Measurements from ENCODE around the gene P3H2. TPM values are rescaled to one million over a fixed set of nuclear protein-coding genes. Genes with fewer than 3 reads are reported as not detected.
"Not testable (repeated sequence)": the region's sequence is repeated elsewhere in the genome, so short reads cannot be mapped to it uniquely, and the experiment has no call there.

P3H2 gene
- total and polyA plus RNA-seq, 7 donors = 0.24 to 3.4 (median 1.2) TPM

DNA sequence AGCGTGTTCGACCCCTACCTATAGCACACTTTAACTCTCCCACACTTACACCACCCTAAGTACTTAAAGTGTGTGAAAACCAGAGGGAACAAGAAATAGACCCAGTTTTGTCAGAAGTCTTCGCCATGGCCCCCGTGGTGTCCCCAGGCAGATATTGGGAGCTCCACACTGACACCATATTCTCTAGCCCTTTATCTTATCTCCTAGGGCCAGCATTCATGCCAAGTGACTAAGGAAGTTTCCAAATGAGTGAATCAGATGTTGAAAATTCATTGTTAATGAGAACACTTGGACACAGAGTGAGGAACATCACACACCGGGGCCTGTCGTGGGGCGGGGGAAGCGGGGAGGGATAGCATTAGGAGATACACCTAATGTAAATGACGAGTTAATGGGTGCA lies 31.8 kb downstream of the P3H2 start:
- Histone ChIP-seq H3K27ac (no peak overlapping the region), H3K36me3 (ENCODE audit: insufficient read depth in 1 of 2, low read depth in 1 of 2) (no peaks in the 10 kb centered on the region), H3K9me3 (no peaks in the 10 kb centered on the region), H3K4me1 (no peaks in the 10 kb centered on the region), H3K4me3 (no peak overlapping the region), H3K27me3 (ENCODE audit: insufficient read depth in 3 of 3, low read length in 2 of 3) (no peaks in the 10 kb centered on the region)
- DNase-seq (no peak), ATAC-seq (no peak)
- intact Hi-C loops (cut with DNase I) = no loop called here
- WGBS, 3 donors = 87 to 92% (median 89%) methylated on average over 9 of the region's 9 CpGs
- TF ChIP-seq, protein P1, sequence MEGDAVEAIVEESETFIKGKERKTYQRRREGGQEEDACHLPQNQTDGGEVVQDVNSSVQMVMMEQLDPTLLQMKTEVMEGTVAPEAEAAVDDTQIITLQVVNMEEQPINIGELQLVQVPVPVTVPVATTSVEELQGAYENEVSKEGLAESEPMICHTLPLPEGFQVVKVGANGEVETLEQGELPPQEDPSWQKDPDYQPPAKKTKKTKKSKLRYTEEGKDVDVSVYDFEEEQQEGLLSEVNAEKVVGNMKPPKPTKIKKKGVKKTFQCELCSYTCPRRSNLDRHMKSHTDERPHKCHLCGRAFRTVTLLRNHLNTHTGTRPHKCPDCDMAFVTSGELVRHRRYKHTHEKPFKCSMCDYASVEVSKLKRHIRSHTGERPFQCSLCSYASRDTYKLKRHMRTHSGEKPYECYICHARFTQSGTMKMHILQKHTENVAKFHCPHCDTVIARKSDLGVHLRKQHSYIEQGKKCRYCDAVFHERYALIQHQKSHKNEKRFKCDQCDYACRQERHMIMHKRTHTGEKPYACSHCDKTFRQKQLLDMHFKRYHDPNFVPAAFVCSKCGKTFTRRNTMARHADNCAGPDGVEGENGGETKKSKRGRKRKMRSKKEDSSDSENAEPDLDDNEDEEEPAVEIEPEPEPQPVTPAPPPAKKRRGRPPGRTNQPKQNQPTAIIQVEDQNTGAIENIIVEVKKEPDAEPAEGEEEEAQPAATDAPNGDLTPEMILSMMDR (IDR thresholded peaks at IDR 0.05) = no peak

DNA sequence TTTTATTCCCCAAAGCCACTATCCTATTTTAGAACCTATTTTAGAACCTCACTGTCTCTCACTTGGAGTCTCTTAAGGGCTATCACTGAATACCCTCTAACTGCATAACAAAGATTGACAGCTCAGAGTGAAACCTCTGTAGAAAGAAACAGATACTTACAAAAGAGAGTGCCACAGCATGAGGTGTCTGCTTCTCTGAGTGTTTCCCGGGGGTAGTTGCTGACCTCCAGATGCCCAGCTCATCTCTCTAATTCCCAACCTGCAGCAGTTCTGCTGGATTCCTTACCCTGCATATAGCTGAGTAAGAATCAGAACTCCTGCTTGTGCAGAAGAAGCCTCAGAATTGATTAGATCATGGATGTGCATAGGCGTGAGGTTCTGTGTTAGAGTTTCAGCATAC lies 34.5 kb downstream of the P3H2 start:
- intact Hi-C loops (cut with DNase I) = no loop called here
- H3K4me1 ChIP-seq = no peaks in the 10 kb centered on the region
- TF ChIP-seq, protein P1 (IDR thresholded peaks at IDR 0.05) = no peak
- ATAC-seq (no peak), DNase-seq (no peak)
- 68 to 80% (median 73%) methylated on average over 2 of the region's 2 CpGs for WGBS, 3 donors
- H3K36me3 ChIP-seq (ENCODE audit: insufficient read depth in 1 of 2, low read depth in 1 of 2) = no peaks in the 10 kb centered on the region
- no peak overlapping the region for H3K27ac ChIP-seq
- no peak overlapping the region for H3K4me3 ChIP-seq
- H3K27me3 ChIP-seq (ENCODE audit: insufficient read depth in 3 of 3, low read length in 2 of 3) = no peaks in the 10 kb centered on the region
- H3K9me3 ChIP-seq = no peaks in the 10 kb centered on the region

DNA sequence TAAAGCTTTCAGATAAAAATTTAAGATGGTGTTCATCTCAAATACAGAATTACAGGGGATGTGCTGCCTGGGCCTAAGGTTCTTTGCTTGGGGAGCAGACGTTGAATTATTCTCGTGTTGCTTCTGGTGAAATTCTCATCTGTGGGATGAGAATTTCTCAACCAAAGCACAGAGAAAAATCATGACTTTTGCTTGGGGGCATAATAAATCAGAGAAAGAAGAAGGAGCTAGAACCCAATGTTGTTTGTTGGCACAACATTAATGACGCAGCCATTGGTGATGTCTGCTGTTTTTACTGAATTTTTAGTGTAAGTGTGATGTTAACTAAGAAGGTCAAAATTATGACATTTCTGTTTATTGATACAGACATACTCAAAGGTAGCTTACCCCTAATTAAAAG lies 35.7 kb downstream of the P3H2 start:
- ATAC-seq = no peak
- WGBS, 3 donors = 69 to 86% (median 84%) methylated on average over 3 of the region's 3 CpGs
- Histone ChIP-seq H3K4me1 (no peaks in the 10 kb centered on the region), H3K4me3 (no peak overlapping the region), H3K27me3 (ENCODE audit: insufficient read depth in 3 of 3, low read length in 2 of 3) (no peaks in the 10 kb centered on the region), H3K36me3 (ENCODE audit: insufficient read depth in 1 of 2, low read depth in 1 of 2) (no peaks in the 10 kb centered on the region), H3K9me3 (no peaks in the 10 kb centered on the region), H3K27ac (no peak overlapping the region)
- TF ChIP-seq, protein P1 (IDR thresholded peaks at IDR 0.05) = no peak
- intact Hi-C loops (cut with DNase I) = no loop called here
- no peak for DNase-seq

DNA sequence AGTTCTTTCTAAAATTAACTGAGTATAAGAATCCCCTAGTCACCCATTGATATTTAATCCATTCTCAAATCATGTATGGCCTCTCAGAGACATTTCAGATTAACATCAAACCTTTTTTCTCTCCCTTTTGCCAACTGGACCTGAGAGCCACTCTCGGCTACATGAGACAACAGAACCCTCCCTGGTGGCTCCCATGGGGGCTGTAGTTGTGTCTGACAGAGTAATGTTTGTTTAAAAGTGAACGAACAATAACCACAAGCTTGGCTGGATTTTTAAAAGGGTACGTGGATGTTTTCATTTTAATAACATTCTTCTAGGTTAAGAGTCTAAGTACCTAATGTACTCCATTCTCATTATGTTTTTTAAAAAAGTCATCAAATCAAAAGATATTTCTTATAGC lies 37.1 kb downstream of the P3H2 start:
- H3K27me3 ChIP-seq (ENCODE audit: insufficient read depth in 3 of 3, low read length in 2 of 3) = no peaks in the 10 kb centered on the region
- TF ChIP-seq, protein P1 (IDR thresholded peaks at IDR 0.05) = no peak
- H3K4me3 ChIP-seq = no peak overlapping the region
- no peak for DNase-seq
- WGBS, 3 donors = 45 to 53% (median 47%) methylated on average over 3 of the region's 3 CpGs
- no peak overlapping the region for H3K27ac ChIP-seq
- H3K9me3 ChIP-seq = no peaks in the 10 kb centered on the region
- no peaks in the 10 kb centered on the region for H3K36me3 ChIP-seq (ENCODE audit: insufficient read depth in 1 of 2, low read depth in 1 of 2)
- no peaks in the 10 kb centered on the region for H3K4me1 ChIP-seq
- intact Hi-C loops (cut with DNase I) = no loop called here
- no peak for ATAC-seq

DNA sequence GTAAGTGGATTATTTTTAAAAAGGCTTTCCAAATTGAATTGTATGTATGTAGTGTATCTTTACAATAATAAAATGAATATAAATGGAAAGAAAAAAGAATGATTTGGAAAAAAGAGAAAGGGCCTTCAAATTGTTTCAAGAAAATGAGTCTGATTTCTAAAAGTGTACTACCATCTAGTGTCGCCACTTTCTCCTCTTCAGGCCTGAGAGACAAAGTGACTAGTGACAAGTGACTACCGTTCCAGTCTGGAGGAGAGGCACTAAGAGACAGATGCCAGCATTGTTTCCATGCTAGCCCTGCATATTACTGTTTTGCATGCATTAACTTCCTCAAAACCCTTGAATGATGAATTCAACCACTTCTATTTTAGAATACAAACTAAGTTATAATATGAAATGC lies 39.3 kb downstream of the P3H2 start:
- ATAC-seq (no peak), DNase-seq (no peak)
- H3K27me3 ChIP-seq (ENCODE audit: insufficient read depth in 3 of 3, low read length in 2 of 3) = no peaks in the 10 kb centered on the region
- TF ChIP-seq, protein P1 (IDR thresholded peaks at IDR 0.05) = no peak
- no peaks in the 10 kb centered on the region for H3K36me3 ChIP-seq (ENCODE audit: insufficient read depth in 1 of 2, low read depth in 1 of 2)
- H3K9me3 ChIP-seq = no peaks in the 10 kb centered on the region
- no peak overlapping the region for H3K4me3 ChIP-seq
- WGBS, 3 donors = 53 to 66% (median 53%) methylated on average over 2 of the region's 2 CpGs
- no peak overlapping the region for H3K27ac ChIP-seq
- intact Hi-C loops (cut with DNase I) = no loop called here
- no peaks in the 10 kb centered on the region for H3K4me1 ChIP-seq

DNA sequence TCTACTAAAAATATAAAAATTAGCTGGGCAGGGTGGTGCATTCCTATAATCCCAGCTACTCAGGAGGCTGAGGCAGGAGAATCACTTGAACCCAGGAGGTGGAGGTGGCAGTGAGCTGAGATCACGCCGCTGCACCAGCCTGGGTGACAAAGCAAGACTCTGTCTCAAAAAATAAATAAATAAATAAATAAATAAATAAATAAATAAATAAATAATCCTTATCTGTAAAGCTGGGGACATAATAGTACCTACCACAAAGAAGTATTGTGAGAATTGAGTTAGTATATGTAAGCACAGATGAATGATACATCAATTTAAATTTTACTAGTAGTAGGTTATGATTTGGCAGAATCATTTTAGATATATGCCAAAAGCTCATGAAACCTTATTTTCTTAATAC lies 41.5 kb downstream of the P3H2 start:
- H3K36me3 ChIP-seq (ENCODE audit: insufficient read depth in 1 of 2, low read depth in 1 of 2); H3K4me1 ChIP-seq; H3K4me3 ChIP-seq; DNase-seq; H3K9me3 ChIP-seq; H3K27me3 ChIP-seq (ENCODE audit: insufficient read depth in 3 of 3, low read length in 2 of 3); H3K27ac ChIP-seq; intact Hi-C loops (cut with DNase I); ATAC-seq: not testable (repeated sequence)
- 93 to 98% (median 98%) methylated on average over 2 of the region's 2 CpGs for WGBS, 3 donors
